ENCODE measurements around the gene KDELR1. TPM values are rescaled to one million over a fixed set of nuclear protein-coding genes. Genes with fewer than 3 reads are reported as not detected.

KDELR1 gene
- total RNA-seq, 1 experiment from 2014 or later = 375 TPM

GRCh38 chr19:48381178-48381950 lies 10.0 kb downstream of the KDELR1 start:
- H3K27ac Mint-ChIP-seq (ENCODE audit: unreplicated experiment) = no peak overlapping the region
- no TSS peak for BruUV-seq (replicated peaks)
- H3K36me3 ChIP-seq (ENCODE audit: control insufficient read depth, insufficient read depth, low read length) = no peaks in the 10 kb centered on the region
- H3K4me1 ChIP-seq = no peaks in the 10 kb centered on the region
- no peak overlapping the region for H3K4me3 Mint-ChIP-seq (ENCODE audit: unreplicated experiment)
- peaks cover 70% of the 10 kb centered on the region for H3K36me3 Mint-ChIP-seq (ENCODE audit: insufficient read depth, unreplicated experiment)
- no peaks in the 10 kb centered on the region for H3K27me3 Mint-ChIP-seq (ENCODE audit: insufficient read depth, unreplicated experiment)
- H3K9me3 Mint-ChIP-seq (ENCODE audit: unreplicated experiment) = no peaks in the 10 kb centered on the region
- no peak for TF ChIP-seq CTCF (IDR thresholded peaks at IDR 0.05; ENCODE audit: insufficient read depth in 1 of 2, low read depth in 1 of 2, low read length in 1 of 2, severe bottlenecking in 1 of 2, unreplicated experiment in 1 of 2)
- H3K9me3 ChIP-seq = no peaks in the 10 kb centered on the region
- ChIA-PET CTCF (interaction anchor here (0.8 to 1.0 kb wide), 2 partner anchors 10 to 27 kb away, joined by 3 to 4 read pairs; partner anchors contain the start of gene KDELR1), POLR2A (interaction anchor here (1.5 kb wide), 1 partner anchor 9 kb away, joined by 3 read pairs; no protein-coding TSS in a partner anchor)
- no peaks in the 10 kb centered on the region for H3K27me3 ChIP-seq (replicated peaks; ENCODE audit: control insufficient read depth, insufficient read depth, low read length)
- intact Hi-C loops (cut with micrococcal nuclease; ENCODE audit: unreplicated experiment) = no loop called here
- no peak overlapping the region for H3K4me3 ChIP-seq (ENCODE audit: low read depth, low read length)
- DNase-seq = no peak
- H3K4me1 Mint-ChIP-seq (ENCODE audit: low read depth, unreplicated experiment) = no peaks in the 10 kb centered on the region

DNA sequence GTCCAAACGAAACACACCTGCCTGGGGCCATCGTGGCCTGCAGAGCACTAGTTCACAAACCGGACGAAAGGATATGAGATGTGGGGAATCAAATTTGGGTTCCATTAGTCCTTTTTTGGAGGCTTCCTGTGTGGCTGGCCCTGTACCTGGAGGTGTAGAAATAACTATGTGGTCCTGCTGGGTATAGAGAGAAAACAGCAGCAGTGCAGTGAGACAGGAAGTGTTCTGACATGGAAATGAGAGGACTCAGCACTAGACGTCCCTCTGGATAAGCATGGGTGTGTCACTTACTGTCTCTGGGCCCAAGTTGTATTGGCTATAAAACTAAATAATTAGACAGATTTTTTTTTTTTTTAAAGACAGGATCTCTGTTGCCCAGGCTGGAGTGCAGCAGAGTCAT lies 12.3 kb downstream of the KDELR1 start:
- Mint-ChIP-seq H3K4me3 (ENCODE audit: unreplicated experiment) (no peak overlapping the region), H3K27ac (ENCODE audit: unreplicated experiment) (no peak overlapping the region), H3K36me3 (ENCODE audit: insufficient read depth, unreplicated experiment) (peaks cover 48% of the 10 kb centered on the region), H3K27me3 (ENCODE audit: insufficient read depth, unreplicated experiment) (no peaks in the 10 kb centered on the region), H3K9me3 (ENCODE audit: unreplicated experiment) (no peaks in the 10 kb centered on the region), H3K4me1 (ENCODE audit: low read depth, unreplicated experiment) (no peaks in the 10 kb centered on the region)
- POLR2A ChIA-PET = no interaction called here
- TF ChIP-seq CTCF (IDR thresholded peaks at IDR 0.05; ENCODE audit: insufficient read depth in 1 of 2, low read depth in 1 of 2, low read length in 1 of 2, severe bottlenecking in 1 of 2, unreplicated experiment in 1 of 2) = no peak
- Histone ChIP-seq H3K4me3 (ENCODE audit: low read depth, low read length) (no peak overlapping the region), H3K4me1 (no peaks in the 10 kb centered on the region), H3K27me3 (replicated peaks; ENCODE audit: control insufficient read depth, insufficient read depth, low read length) (no peaks in the 10 kb centered on the region), H3K9me3 (no peaks in the 10 kb centered on the region), H3K36me3 (ENCODE audit: control insufficient read depth, insufficient read depth, low read length) (no peaks in the 10 kb centered on the region)
- CTCF ChIA-PET = interaction anchor here (0.6 to 0.7 kb wide), 2 partner anchors 86 to 1320 kb away, joined by 3 to 5 read pairs; no protein-coding TSS in a partner anchor
- intact Hi-C loops (cut with micrococcal nuclease; ENCODE audit: unreplicated experiment) = no loop called here
- BruUV-seq (replicated peaks) = no TSS peak
- no peak for DNase-seq

DNA sequence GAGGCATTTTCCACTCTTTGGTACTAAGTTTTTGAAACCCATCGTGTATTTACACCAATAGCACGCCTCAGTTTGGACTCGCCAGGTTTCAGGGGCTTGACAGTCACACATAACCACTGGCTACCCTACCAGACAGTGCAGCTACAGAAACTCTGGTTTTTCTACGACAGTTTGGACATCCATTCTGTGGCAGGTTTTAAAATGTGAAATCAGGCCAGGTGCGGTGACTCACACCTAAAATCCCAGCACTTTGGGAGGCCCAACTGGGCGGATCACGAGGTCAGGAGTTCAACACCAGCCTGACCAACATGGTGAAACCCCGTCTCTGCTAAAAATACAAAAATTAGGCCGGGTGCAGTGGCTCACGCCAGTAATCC lies 13.2 kb downstream of the KDELR1 start:
- no peak for DNase-seq
- Histone ChIP-seq H3K27me3 (replicated peaks; ENCODE audit: control insufficient read depth, insufficient read depth, low read length) (no peaks in the 10 kb centered on the region), H3K4me1 (no peaks in the 10 kb centered on the region), H3K4me3 (ENCODE audit: low read depth, low read length) (no peak overlapping the region), H3K9me3 (no peaks in the 10 kb centered on the region), H3K36me3 (ENCODE audit: control insufficient read depth, insufficient read depth, low read length) (no peaks in the 10 kb centered on the region)
- no TSS peak for BruUV-seq (replicated peaks)
- Mint-ChIP-seq H3K4me1 (ENCODE audit: low read depth, unreplicated experiment) (no peaks in the 10 kb centered on the region), H3K27ac (ENCODE audit: unreplicated experiment) (no peak overlapping the region), H3K4me3 (ENCODE audit: unreplicated experiment) (no peak overlapping the region), H3K27me3 (ENCODE audit: insufficient read depth, unreplicated experiment) (no peaks in the 10 kb centered on the region), H3K9me3 (ENCODE audit: unreplicated experiment) (no peaks in the 10 kb centered on the region), H3K36me3 (ENCODE audit: insufficient read depth, unreplicated experiment) (peaks cover 39% of the 10 kb centered on the region)
- POLR2A ChIA-PET = no interaction called here
- no peak for TF ChIP-seq CTCF (IDR thresholded peaks at IDR 0.05; ENCODE audit: insufficient read depth in 1 of 2, low read depth in 1 of 2, low read length in 1 of 2, severe bottlenecking in 1 of 2, unreplicated experiment in 1 of 2)
- CTCF ChIA-PET = interaction anchor here (0.7 kb wide), 1 partner anchor 14 kb away, joined by 3 read pairs; no protein-coding TSS in a partner anchor
- intact Hi-C loops (cut with micrococcal nuclease; ENCODE audit: unreplicated experiment) = no loop called here
